B cell (primary cell): ENCODE measurements around the gene ERBB3. TPM values are rescaled to one million over a fixed set of nuclear protein-coding genes. Genes with fewer than 3 reads are reported as not detected.
A peak's percentile ranks its signal among the peaks of the same experiment; 100 is the strongest.

Experiments
- ATAC-seq: fragments of 200-7000 bp; cut with Tn5 transposase; one replicate; pipeline ENCODE4 v1.10.0; 2021; ENCODE audit warnings: low read depth, mild to moderate bottlenecking, moderate number of reproducible peaks, moderate library complexity
- CTCF ChIA-PET: fragments of 350-600 bp; sonication (Branson Sonifier 250); formaldehyde crosslinking; loops from one replicate; lab custom pipeline; 2021; ENCODE audit warnings: antibody characterized with exemption, inconsistent platforms; lab: Charles Lee
- POLR2A ChIA-PET: fragments of 350-600 bp; sonication (Branson Sonifier 250); formaldehyde crosslinking; loops from one replicate; lab custom pipeline; 2021; ENCODE audit warnings: antibody characterized with exemption; lab: Charles Lee
- DNase-seq: peaks from one replicate; pipeline ENCODE4 v3.0.0; 2013
- H2AFZ ChIP-seq: 2 replicates; pipeline ENCODE4 v1.6.1; 2012; ENCODE audit warnings: mild to moderate bottlenecking, low read depth, low read length; ENCODE audit not compliant: insufficient read depth, poor library complexity, severe bottlenecking
- H3K27ac ChIP-seq, 2 donors: 1 replicate in 1 of 2; 2 replicates in 1 of 2; pipeline ENCODE4 v1.5.1; 2012 to 2013; ENCODE audit warnings: low read length in 2 of 2, mild to moderate bottlenecking in 2 of 2, moderate library complexity in 1 of 2
- H3K27me3 ChIP-seq, 4 experiments: fragments of 200-600 bp in 1 of 4; sonication (generic) in 1 of 4; replicated peaks in 1 of 4; 1 replicate in 2 of 4; 2 replicates in 2 of 4; pipeline versions ENCODE4 v1.6.1 to v1.7.0; 2013 to 2016; ENCODE audit warnings: low read length in 3 of 4, mild to moderate bottlenecking in 2 of 4, mixed read lengths in 1 of 4, moderate library complexity in 1 of 4; ENCODE audit not compliant: insufficient read depth in 4 of 4, control insufficient read depth in 3 of 4; ENCODE audit errors: control extremely low read depth in 1 of 4
- H3K36me3 ChIP-seq, 2 experiments: replicated peaks in 1 of 2; 1 replicate in 1 of 2; 2 replicates in 1 of 2; pipeline versions ENCODE4 v1.6.1 to v1.7.1; 2013; ENCODE audit warnings: low read length in 1 of 2; ENCODE audit not compliant: insufficient read depth in 2 of 2, control insufficient read depth in 1 of 2; ENCODE audit errors: control extremely low read depth in 1 of 2, extremely low read depth in 1 of 2
- H3K4me1 ChIP-seq, 2 donors: fragments of 200-600 bp in 1 of 2; sonication (generic) in 1 of 2; 1 replicate in 1 of 2; 2 replicates in 1 of 2; pipeline versions ENCODE4 v1.5.1 to v1.6.1; 2013 to 2017; ENCODE audit warnings: low read length in 2 of 2; ENCODE audit not compliant: control insufficient read depth in 2 of 2, insufficient read depth in 2 of 2
- H3K4me2 ChIP-seq: replicated peaks from 2 replicates; pipeline ENCODE3; 2012; ENCODE audit warnings: mild to moderate bottlenecking, low read depth, low read length; ENCODE audit not compliant: poor library complexity, severe bottlenecking
- H3K4me3 ChIP-seq, 5 experiments: fragments of 200-600 bp in 1 of 5; sonication (generic) in 1 of 5; 1 replicate in 3 of 5; 2 replicates in 2 of 5; pipeline versions ENCODE4 v1.5.1 to v1.7.0; 2011 to 2016; ENCODE audit warnings: low read length in 4 of 5, mild to moderate bottlenecking in 4 of 5, low read depth in 2 of 5, control low read depth in 1 of 5, moderate library complexity in 1 of 5; ENCODE audit not compliant: insufficient read depth in 1 of 5; ENCODE audit errors: control extremely low read depth in 1 of 5, extremely low read depth in 1 of 5
- H3K79me2 ChIP-seq: fragments of 200-600 bp; sonication (generic); one replicate; pipeline ENCODE4 v1.6.0; 2016; ENCODE audit warnings: low read length; ENCODE audit not compliant: control insufficient read depth, insufficient read depth
- H3K9ac ChIP-seq: fragments of 200-600 bp; sonication (generic); 2 replicates; pipeline ENCODE4 v1.6.1; 2017; ENCODE audit warnings: mild to moderate bottlenecking, low read length, moderate library complexity
- H3K9me3 ChIP-seq, 3 donors: one replicate each; pipeline versions ENCODE4 v1.6.1 to v1.7.1; 2013; ENCODE audit warnings: low read length in 2 of 3; ENCODE audit not compliant: control insufficient read depth in 2 of 3, insufficient read depth in 1 of 3; ENCODE audit errors: control extremely low read depth in 1 of 3
- H4K20me1 ChIP-seq: 2 replicates; pipeline ENCODE4 v1.6.0; 2012; ENCODE audit warnings: mild to moderate bottlenecking, low read length; ENCODE audit not compliant: insufficient read depth, control insufficient read depth, poor library complexity, severe bottlenecking
- H3K27ac Mint-ChIP-seq: one replicate; pipeline ENCODE4 v1.8.0; 2021; ENCODE audit warnings: mixed read lengths
- H3K27me3 Mint-ChIP-seq: one replicate; pipeline ENCODE4 v1.8.0; 2021; ENCODE audit warnings: mixed read lengths
- H3K4me1 Mint-ChIP-seq: one replicate; pipeline ENCODE4 v1.8.0; 2021; ENCODE audit warnings: mixed read lengths
- H3K4me3 Mint-ChIP-seq: one replicate; pipeline ENCODE4 v1.8.0; 2021; ENCODE audit warnings: mixed read lengths
- H3K9me3 Mint-ChIP-seq: one replicate; pipeline ENCODE4 v1.8.0; 2022; ENCODE audit warnings: mixed read lengths; ENCODE audit not compliant: insufficient read depth
- EZH2 ChIP-seq: IDR thresholded peaks from 2 replicates; pipeline ENCODE4 v1.6.1; 2012; ENCODE audit warnings: borderline replicate concordance, low read depth, mild to moderate bottlenecking, moderate library complexity, low read length; ENCODE audit not compliant: insufficient read depth, poor library complexity, severe bottlenecking
- WGBS: methylation state at CpG from one replicate; pipeline ENCODE4 v1.1.5; 2013; ENCODE audit warnings: missing lambda C conversion rate; ENCODE audit not compliant: insufficient coverage; 5-methylcytosine and 5-hydroxymethylcytosine counted together
- intact Hi-C: fragments of 100-400 bp; cut with micrococcal nuclease; formaldehyde crosslinking; loops from one replicate; pipeline ENCODE4 v1.10.0; 2022
- polyA plus RNA-seq: library from polyadenylated mRNA; depleted of rRNA; stranded (reverse); fragments of >200 nt; gene quantifications from 2 replicates; pipeline ENCODE4 v1.2.3, GENCODE V29; 2012
- total RNA-seq, 2 donors: library from RNA; stranded (reverse); fragments of 120-200 nt in 1 of 2; gene quantifications; 1 replicate in 1 of 2; 2 replicates in 1 of 2; pipeline versions ENCODE4 v1.2.3 to v1.2.4, GENCODE V29; 2013 to 2022
- TF ChIP-seq, protein P1 (sequence below): fragments of 200-600 bp; IDR thresholded peaks from one replicate; pipeline ENCODE4 v1.8.0; 2022; ENCODE audit warnings: antibody characterized with exemption, mild to moderate bottlenecking

The ERBB3 gene
- total and polyA plus RNA-seq, 2 donors (not counting 1 experiment from before 2014, with no cell fraction given): 0.10 TPM; not detected in 1

- no peaks in the 10 kb centered on the region for H3K27me3 ChIP-seq
- no peak overlapping the region for H2AFZ ChIP-seq
- H3K9me3 Mint-ChIP-seq: no peaks in the 10 kb centered on the region
- no peaks in the 10 kb centered on the region for H3K79me2 ChIP-seq
- ATAC-seq (no peak), DNase-seq (no peak)
- H4K20me1 ChIP-seq: peaks cover 16% of the 10 kb centered on the region
- H3K4me1 Mint-ChIP-seq: peaks cover 9% of the 10 kb centered on the region
- no peaks in the 10 kb centered on the region for H3K9me3 ChIP-seq
- H3K9ac ChIP-seq: no peak overlapping the region
- intact Hi-C loops: no loop called here
- peak overlapping the region; percentile 74 for H3K27ac Mint-ChIP-seq
- H3K27me3 Mint-ChIP-seq: no peaks in the 10 kb centered on the region
- no peak overlapping the region for H3K4me3 Mint-ChIP-seq
- TF ChIP-seq, protein P1, sequence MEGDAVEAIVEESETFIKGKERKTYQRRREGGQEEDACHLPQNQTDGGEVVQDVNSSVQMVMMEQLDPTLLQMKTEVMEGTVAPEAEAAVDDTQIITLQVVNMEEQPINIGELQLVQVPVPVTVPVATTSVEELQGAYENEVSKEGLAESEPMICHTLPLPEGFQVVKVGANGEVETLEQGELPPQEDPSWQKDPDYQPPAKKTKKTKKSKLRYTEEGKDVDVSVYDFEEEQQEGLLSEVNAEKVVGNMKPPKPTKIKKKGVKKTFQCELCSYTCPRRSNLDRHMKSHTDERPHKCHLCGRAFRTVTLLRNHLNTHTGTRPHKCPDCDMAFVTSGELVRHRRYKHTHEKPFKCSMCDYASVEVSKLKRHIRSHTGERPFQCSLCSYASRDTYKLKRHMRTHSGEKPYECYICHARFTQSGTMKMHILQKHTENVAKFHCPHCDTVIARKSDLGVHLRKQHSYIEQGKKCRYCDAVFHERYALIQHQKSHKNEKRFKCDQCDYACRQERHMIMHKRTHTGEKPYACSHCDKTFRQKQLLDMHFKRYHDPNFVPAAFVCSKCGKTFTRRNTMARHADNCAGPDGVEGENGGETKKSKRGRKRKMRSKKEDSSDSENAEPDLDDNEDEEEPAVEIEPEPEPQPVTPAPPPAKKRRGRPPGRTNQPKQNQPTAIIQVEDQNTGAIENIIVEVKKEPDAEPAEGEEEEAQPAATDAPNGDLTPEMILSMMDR: no peak
- no peak for TF ChIP-seq EZH2
- peaks cover 0 to 73% of the 10 kb centered on the region in 2 experiments for H3K36me3 ChIP-seq
- no peak overlapping the region for H3K4me2 ChIP-seq
- 81% methylated on average over 14 of the region's 19 CpGs for WGBS
- H3K4me3 ChIP-seq: no peak overlapping the region
- ChIA-PET POLR2A (interaction anchor here (0.9 kb wide), 1 partner anchor 10 kb away, joined by 3 read pairs; no protein-coding TSS in a partner anchor), CTCF (interaction anchor here (0.8 kb wide), 1 partner anchor 47 kb away, joined by 4 read pairs; the partner anchor contains the start of gene SMARCC2)
- no peaks in the 10 kb centered on the region for H3K4me1 ChIP-seq
- H3K27ac ChIP-seq: peak overlapping the region in 1 of 2 donors; percentile 8
Measured at GRCh38 chr12:56141946-56142784, 62.2 kb downstream of the ERBB3 start.

- TF ChIP-seq, protein P1: no peak
- no peak for TF ChIP-seq EZH2
- no peaks in the 10 kb centered on the region for H3K27me3 ChIP-seq
- H3K9me3 ChIP-seq: no peaks in the 10 kb centered on the region
- no peaks in the 10 kb centered on the region for H3K27me3 Mint-ChIP-seq
- peak overlapping the region in 1 of 2 donors; percentile 6 for H3K27ac ChIP-seq
- POLR2A ChIA-PET: interaction anchor here (1.3 kb wide), 1 partner anchor 15 kb away, joined by 4 read pairs; the partner anchor contains the start of gene ESYT1
- ATAC-seq (peak; percentile 45), DNase-seq (no peak)
- no peak overlapping the region for H3K4me3 ChIP-seq
- H3K9me3 Mint-ChIP-seq: no peaks in the 10 kb centered on the region
- H3K4me1 ChIP-seq: no peaks in the 10 kb centered on the region
- H2AFZ ChIP-seq: no peak overlapping the region
- intact Hi-C loops: no loop called here
- 100% methylated on average over 2 of the region's 4 CpGs for WGBS
- H4K20me1 ChIP-seq: peaks cover 12% of the 10 kb centered on the region
- H3K4me1 Mint-ChIP-seq: peaks cover 9% of the 10 kb centered on the region
- CTCF ChIA-PET: interaction anchor here (0.6 to 2.2 kb wide), 3 partner anchors 16 to 1094 kb away, joined by 3 to 15 read pairs (median 3); partner anchors contain the start of genes DNAJC14 and ESYT1
- no peaks in the 10 kb centered on the region for H3K79me2 ChIP-seq
- no peak overlapping the region for H3K4me3 Mint-ChIP-seq
- H3K27ac Mint-ChIP-seq: peak overlapping the region; percentile 67
- H3K4me2 ChIP-seq: no peak overlapping the region
- H3K36me3 ChIP-seq: peaks cover 0 to 63% of the 10 kb centered on the region in 2 experiments
- H3K9ac ChIP-seq: no peak overlapping the region
Measured at GRCh38 chr12:56143217-56143616, 63.3 kb downstream of the ERBB3 start.
